ENCODE results near the gene OVOL3. TPM values are rescaled to one million over a fixed set of nuclear protein-coding genes. Genes with fewer than 3 reads are reported as not detected.

Gene OVOL3
- polyA plus RNA-seq, 5 donors, result 0.15 to 0.27 (median 0.16) TPM; not detected in 2

DNA sequence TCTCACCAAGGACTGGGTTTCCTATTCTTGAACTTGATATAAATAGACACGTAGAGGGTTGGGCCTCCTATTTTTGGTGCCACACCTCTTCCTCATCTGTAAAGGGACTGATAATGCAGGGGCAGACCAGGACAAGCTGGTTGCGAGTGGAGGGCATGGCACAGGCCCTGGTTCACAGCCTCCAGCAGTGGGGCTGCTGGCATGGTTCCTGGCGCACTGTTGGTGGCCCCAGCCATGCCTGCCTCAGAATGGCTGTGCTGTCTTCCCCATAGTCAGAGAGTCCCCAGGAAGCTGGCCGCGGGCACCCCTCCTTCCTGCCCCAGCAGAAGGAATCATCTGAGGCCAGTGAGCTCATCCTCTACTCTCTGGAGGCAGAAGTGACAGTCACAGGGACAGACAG, 10.5 kb upstream of the OVOL3 start:
- no peak for DNase-seq

DNA sequence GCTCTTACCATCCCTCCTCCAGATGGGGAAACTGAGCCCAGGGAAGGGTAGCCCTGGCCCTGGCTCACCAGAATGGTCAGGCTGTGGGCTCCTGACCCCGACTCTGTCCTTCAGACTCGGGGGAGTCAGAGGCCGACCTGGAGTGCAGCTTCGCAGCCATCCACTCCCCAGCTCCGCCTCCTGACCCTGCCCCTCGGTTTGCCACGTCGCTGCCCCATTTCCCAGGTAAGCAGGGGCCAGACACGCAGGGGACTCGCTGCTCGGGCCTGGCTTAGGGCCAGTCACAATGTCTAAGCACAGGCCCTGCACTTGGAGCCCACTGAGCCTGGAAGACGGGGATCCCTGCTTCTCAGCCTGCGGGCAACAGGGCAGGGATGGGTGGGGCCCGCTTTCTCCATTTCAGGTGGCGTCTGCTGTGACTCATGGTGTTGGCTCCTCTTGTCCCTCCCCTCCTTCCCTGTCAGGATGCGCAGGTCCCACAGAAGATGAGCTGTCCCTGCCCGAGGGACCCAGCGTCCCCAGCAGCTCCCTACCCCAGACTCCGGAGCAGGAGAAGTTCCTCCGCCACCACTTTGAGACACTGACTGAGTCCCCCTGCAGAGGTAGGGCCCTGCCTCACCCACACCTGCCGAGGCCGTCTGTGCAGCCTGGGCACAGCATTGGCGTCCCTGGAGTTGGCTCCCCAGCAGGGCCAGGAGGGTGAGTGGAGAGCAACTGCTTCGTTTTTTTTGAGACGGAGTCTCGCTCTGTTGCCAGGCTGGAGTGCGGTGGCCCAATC, 9.2 kb upstream of the OVOL3 start:
- DNase-seq, result no peak

DNA sequence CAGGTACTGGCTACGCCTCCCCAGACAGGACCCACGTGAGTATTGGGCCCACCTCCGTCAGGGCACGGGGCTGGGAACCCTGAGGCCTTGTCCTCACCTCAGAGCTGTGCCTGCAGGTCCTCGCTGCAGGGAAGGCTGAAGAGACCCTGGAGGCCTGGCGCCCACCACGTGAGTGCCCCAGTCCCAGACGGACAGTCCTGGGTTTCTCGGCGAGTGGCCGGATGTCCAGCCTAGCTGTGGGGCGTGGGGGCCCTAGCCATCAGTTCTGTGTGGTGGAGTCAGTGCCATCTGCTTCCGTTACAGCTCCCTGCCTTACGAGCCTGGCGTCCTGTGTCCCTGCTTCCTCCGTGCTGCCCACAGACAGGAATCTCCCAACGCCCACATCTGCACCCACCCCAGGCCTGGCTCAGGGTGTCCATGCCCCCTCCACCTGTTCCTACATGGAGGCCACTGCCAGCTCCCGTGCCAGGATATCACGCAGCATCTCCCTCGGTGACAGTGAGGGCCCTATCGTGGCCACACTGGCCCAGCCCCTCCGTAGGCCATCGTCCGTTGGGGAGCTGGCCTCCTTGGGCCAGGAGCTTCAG, 7.8 kb upstream of the OVOL3 start:
- no peak for DNase-seq

DNA sequence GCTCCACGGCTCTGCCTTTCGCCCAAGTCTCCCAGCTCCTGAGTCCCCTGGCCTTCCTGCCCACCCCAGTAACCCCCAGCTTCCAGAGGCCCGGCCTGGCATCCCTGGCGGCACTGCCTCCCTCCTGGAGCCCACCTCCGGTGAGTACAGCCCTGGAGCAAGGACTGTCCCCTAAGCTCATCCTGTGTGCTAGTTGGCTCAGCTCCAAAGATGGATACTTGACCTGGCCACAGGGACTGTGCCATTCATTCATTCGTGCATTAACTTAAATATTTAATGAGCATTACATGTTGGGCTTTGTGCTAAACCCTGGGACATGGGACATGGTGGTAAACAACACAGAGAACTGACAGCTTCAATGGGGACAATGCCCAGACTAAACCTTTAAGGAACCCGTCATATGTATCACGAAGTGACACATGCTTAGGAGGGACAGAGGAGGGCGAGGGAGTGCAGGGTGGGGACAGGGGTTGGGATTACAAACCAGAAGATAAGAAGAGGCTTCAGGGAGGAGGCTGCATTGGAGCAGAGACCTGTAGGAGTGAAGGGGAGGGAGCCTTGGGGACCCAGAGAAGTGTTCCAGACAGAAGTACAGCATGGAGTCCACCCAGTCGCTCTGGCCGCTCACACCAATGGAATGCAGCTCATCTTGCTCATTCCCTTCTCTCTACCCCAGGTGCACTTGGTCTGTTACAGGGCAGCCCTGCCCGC, 6.9 kb upstream of the OVOL3 start:
- no peak for DNase-seq

DNA sequence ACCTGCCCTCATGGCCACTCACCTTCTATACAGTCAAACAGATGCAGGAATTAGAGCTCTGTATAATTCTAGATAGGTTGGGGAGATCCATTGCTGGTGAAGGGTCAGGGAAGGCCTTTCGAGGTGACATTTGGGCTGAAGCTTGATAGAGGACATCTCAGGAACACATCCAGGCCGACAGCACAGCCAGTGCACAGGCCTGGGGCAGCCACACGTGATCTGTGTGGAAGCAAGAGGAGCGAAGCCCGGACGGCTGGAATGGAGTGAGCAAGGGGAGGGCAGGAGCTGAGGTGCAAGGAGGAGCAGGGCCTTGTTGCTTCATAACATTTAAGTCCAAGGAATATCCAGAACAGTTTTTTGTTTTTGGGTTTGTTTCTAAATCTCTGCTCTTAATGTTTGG, 4.5 kb upstream of the OVOL3 start:
- DNase-seq, result no peak

DNA sequence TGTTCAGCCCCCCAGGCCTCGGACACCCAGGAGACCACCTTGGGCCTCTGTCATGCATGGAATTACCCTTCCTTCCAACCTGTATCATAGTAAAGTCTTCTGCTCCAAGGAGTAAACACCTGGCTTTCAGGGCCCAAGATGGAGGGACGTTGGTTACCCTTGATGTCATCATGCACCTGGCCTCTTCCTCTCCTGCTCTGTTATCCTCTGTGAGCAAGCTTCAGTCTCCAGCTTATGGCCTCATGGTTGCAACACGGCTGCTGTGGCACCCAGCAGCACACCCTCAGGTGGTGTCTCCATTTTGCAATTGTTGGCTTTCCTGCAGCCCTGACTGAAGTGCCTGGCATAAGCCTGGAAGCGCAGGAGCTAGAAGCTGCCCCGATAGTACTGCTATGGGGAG, 4.0 kb upstream of the OVOL3 start:
- DNase-seq, result no peak

DNA sequence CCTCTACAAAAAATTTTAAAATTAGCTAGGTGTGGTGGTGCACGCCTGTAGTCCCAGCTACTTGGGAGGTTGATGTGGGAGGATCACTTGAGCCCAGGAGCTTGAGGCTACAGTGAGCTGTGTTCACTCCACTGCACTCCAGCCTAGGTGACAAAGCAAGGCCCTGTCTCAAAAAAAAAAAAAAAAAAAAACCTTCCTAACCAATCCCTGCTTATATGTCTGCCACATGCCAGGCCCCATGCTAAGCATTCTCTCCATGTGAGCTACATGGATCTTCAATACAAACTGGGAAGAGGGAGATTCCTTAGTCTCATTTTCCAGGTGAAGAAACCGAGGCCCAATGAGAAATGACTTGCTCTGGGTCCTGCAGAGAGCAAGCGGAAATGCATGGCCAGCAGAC, 2.3 kb upstream of the OVOL3 start:
- DNase-seq, result no peak

DNA sequence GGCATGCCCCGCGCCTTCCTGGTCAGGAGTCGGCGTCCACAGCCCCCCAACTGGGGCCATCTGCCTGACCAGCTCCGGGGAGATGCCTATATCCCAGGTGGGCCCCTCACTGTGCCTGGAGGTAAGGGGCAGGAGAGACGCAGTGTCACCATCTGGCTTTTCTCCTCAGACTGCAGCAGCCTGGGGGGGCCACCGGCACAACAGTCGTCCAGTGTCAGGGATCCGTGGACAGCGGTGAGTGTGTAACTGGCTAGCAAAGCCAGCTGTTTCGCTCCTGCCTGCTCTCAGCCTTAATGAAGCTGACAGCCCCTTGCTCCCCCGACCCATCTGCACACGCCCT, 227 bp downstream of the OVOL3 start:
- no peak for DNase-seq

DNA sequence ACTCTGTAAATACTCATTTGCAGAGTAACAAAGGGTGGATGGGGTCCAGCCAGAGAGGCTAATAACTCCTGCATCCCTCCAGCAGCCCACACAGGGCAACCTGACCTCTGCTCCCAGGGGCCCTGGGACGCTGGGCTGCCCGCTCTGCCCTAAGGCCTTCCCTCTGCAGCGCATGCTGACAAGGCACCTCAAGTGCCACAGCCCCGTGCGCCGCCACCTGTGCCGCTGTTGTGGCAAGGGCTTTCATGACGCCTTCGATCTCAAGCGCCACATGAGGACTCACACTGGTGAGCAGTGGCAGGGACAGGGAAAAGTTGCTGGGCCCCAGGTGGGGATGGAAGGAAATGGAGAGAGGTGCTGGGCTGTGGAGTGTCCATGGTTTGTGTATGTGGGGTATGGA, 1.7 kb downstream of the OVOL3 start:
- DNase-seq, result no peak

DNA sequence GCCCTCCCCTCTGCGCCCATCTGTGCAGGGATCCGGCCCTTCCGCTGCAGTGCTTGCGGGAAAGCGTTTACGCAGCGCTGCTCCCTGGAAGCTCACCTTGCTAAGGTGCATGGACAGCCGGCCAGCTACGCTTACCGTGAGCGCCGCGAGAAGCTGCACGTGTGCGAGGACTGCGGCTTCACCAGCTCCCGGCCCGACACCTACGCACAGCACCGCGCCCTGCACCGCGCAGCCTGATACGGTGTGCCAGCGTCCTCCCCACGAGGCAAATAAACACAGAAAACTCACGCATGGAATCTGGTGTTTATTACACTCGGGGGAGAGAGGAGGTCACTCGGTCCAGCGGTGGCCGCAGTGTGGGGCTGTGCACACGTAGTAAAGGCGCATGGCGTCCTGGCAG, 2.5 kb downstream of the OVOL3 start:
- DNase-seq, result no peak

DNA sequence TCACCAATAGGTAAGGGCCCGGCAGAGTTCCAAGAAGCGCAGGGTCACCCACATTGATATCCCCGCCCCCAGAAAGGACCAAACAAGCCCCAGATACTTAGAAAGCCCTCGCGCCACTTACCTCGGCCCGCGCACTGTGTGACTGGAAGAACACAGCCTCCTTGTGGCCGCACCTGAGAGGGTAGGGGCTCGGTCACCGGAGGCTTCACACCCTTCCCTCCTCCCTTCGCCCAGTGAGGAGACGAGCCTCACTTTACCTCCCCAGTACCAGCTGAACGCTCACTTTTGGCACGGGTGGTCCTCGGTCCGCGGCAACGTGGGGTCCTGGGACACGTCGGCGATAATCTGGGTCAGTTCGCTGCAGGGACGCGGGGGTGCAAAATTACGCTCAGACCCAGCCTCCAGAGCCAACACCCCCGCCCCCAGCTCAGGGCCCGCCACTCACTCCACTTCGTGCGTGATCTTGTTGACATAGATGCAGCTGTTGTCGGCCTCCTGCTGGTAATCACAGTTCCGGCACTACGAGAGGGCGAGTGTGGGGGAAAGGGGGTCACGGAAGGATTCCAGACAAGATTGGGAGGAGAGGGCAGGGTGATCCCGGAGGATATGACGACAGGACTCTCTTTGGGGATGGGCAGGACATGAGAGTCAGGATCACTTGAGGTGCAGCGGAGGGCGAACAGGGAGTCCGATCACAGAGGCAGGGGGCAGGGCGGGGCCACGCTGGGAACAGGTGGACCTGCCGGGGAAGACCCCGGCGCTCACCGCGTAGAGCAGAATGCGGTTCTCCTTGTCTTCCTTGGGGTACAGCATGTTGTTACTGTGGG, 3.2 kb downstream of the OVOL3 start:
- DNase-seq, result peak; percentile 24 to 32

DNA sequence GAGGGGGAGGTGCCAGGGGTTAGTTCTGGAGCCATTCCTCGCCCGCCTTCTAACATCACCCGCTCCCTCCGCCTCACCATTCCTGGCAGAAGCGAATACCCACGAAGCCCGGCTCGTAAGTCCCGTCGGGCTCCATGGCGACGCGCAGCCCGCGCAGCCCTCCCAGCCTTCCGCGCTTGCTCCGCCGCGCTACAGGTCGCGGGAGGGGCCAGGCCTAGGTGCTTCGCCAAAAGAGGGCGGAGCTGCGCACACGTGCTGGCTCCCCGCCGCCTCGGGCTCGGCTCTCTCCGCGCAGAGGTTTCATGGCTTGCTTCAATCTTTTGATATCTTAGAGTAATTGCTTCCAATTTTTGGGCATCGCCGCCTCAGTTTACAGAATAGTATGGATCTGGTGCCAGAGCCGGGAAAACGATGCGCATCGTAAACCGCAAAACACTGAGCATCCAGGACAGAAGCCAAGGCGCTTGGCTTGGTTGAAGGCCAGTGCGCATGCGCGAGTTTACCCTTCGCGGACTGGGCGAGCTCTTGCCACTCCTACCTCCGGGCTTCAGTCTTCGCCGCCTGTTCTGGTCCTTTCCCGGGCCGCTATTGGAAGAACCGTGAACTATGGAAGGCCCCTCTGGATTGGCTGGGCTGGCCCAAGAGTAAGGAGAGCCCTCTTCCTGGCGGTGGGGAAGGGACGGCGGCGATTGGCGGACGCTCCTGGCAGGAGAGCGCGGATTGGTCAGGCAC, 3.9 kb downstream of the OVOL3 start, which contains the start of gene POLR2I:
POLR2I (minus strand) TSS at position 155 of the 732 bp plus-strand sequence; CDS start at position 136, 19 bp downstream.
- DNase-seq, result peak; percentile 99

DNA sequence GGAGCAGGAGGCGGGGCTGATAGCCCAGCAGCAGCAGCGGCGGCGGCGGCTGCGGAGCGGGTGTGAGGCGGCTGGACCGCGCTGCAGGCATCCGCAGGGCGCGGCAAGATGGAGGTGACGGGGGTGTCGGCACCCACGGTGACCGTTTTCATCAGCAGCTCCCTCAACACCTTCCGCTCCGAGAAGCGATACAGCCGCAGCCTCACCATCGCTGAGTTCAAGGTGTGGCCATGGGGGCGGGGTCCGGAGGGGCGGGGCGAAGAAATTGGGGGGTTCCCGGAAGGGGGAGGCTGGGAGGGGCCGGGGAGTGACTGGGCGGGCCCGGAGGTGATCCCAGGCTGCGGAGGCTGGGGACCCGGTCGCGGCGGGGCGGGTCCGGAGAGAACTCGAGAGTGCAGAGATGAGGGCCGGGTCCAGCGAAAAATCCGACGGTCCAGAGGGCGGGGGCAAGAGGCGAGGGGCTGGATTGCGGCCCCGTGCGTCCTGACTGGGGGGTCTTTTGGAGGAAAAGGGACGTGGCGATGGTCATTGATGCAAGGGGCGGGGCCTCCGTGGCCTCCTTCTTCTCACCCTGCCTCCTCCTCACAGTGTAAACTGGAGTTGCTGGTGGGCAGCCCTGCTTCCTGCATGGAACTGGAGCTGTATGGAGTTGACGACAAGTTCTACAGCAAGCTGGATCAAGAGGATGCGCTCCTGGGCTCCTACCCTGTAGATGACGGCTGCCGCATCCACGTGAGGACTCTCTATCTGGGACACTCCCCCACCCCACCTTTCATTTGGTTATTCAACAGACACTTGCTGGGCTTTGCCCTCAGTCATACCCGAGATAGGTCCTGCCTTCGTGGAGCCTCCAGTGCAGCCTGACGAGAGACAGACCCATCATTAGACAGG, 4.8 kb downstream of the OVOL3 start, which contains the start of gene TBCB:
TBCB (plus strand) TSS at position 16 of the 891 bp plus-strand sequence; CDS start at position 109, 93 bp downstream.
- no peak for DNase-seq

DNA sequence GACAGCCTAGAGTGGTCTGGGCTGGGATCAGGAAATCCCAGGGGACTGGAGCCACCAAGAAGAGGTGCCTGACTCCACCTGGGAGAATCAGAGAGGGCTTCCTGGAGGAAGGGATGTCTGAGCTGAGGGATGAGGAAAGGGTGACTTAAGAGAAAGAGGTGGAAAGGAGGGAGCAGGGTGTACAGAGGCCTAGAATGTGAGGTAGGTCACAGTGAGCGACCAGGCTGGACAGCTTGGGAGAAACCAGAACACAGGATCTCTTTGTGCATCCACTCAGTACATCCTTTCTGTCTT, 5.3 kb downstream of the OVOL3 start:
- no peak for DNase-seq

DNA sequence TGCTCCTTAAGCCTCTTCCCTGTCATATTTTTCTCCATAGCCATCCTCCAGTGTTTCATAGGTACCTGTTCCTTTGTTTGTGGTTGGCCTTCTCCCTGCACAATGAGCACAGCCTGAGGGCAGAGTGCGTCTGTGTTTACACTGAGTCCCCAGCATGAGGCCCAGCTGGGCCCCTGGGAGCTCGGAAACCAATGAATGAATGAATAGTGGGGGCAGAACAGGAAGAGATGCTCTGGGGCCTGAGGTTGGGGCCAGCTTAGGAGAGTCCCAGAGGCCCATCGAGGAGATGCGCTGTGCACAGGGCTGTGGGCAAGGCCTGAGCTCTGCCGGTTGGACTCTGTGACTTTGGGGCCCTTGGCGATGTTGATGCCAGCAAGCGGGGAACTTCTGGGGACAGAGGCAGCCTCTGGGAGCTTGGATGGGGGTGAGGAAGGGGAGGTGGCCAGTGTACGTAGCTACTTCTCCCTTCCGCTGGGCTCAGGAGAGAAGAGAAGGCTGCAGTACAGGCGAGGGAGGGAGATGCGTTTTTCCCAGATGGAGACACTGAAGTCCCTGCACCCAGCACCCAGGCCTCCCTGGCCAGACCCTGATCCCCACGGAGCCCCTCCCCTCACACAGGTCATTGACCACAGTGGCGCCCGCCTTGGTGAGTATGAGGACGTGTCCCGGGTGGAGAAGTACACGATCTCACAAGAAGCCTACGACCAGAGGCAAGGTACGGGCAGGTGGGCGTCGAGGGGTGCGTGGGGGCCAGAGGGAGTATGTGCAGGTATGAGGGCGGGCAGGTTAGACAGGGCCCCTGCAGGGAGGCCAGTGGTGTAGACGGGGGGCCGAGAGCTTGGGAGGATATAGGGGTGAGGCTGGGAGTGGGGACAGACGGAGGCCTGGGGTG, 9.4 kb downstream of the OVOL3 start:
- no peak for DNase-seq

DNA sequence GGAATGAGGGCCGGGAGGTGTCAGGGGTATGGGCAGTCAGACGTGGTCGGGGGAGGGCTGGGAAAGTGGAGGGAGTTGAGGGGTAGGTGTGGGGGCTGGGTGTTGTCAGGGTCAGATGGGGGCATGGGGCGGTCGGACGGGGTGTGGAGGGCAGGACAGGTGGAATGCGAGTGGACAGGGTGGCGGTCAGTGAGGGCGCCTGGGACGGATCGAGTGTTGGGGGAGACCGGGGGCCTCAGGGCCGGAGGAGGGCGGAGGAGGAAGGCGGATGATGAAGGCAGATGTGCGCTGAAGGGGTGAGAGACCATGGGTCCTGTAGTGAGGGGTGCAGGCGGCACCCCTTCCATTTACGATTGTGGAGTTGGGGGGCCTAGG, 10.0 kb downstream of the OVOL3 start:
- no peak for DNase-seq

DNA sequence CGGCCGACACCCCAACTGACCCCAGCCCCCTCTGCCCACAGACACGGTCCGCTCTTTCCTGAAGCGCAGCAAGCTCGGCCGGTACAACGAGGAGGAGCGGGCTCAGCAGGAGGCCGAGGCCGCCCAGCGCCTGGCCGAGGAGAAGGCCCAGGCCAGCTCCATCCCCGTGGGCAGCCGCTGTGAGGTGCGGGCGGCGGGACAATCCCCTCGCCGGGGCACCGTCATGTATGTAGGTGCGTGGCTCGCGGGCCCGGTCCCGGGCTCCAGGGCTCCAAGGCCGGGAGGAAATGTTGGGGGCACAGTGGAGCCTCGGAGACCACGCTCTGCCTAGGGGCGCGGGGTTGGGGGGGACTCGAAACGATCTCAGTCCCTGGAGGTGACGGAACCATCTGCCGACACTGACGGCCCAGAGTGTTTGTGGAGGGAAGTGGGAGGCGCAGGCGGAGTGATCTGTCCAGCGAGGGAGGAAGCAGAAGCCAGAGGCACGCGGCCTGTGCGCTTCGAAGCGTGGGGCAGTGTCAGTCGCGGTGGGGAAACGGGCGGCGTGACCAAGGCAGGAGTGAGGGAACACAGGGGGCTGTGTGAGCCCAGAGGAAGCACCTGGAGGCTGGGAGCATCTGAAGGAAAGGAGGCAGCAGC, 10.7 kb downstream of the OVOL3 start:
- no peak for DNase-seq

DNA sequence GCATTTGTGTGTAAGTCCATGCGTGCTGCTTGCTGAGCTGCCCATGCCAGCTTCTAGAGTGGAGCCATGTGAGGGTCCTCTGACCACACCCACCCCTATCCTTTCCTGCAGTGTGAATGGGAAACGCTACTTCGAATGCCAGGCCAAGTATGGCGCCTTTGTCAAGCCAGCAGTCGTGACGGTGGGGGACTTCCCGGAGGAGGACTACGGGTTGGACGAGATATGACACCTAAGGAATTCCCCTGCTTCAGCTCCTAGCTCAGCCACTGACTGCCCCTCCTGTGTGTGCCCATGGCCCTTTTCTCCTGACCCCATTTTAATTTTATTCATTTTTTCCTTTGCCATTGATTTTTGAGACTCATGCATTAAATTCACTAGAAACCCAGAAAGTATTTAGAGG, 14.6 kb downstream of the OVOL3 start:
- no peak for DNase-seq

DNA sequence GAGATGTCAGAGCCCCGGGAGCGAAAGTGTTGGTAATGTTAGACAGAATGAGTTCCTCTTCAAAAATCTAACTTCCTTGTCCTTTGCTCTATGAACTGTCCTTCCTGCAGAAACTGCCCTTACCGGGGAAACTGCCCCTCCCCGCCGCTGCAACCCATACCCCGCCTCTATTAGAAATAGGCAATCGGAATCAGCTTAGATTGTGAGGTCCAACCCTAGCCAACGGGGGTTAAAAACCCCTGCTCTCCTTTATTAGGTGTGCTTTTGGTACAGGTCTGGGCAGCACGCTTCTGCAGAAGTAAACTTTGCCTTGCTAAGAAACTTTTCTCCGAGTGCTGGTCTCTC, 17.4 kb downstream of the OVOL3 start:
- no peak for DNase-seq
